GM19397 (cell line): ENCODE data around the gene VPS37D.
"Not testable (repeated sequence)": the region's sequence is repeated elsewhere in the genome, so short reads cannot be mapped to it uniquely, and the experiment has no call there.

ENCODE experiments used
- ATAC-seq: cut with Tn5 transposase; IDR thresholded peaks from one replicate; pipeline ENCODE4 v1.9.1; 2021; ENCODE audit warnings: mild to moderate bottlenecking, moderate library complexity; ENCODE audit not compliant: unreplicated experiment

Gene VPS37D, protein sequence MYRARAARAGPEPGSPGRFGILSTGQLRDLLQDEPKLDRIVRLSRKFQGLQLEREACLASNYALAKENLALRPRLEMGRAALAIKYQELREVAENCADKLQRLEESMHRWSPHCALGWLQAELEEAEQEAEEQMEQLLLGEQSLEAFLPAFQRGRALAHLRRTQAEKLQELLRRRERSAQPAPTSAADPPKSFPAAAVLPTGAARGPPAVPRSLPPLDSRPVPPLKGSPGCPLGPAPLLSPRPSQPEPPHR

DNA sequence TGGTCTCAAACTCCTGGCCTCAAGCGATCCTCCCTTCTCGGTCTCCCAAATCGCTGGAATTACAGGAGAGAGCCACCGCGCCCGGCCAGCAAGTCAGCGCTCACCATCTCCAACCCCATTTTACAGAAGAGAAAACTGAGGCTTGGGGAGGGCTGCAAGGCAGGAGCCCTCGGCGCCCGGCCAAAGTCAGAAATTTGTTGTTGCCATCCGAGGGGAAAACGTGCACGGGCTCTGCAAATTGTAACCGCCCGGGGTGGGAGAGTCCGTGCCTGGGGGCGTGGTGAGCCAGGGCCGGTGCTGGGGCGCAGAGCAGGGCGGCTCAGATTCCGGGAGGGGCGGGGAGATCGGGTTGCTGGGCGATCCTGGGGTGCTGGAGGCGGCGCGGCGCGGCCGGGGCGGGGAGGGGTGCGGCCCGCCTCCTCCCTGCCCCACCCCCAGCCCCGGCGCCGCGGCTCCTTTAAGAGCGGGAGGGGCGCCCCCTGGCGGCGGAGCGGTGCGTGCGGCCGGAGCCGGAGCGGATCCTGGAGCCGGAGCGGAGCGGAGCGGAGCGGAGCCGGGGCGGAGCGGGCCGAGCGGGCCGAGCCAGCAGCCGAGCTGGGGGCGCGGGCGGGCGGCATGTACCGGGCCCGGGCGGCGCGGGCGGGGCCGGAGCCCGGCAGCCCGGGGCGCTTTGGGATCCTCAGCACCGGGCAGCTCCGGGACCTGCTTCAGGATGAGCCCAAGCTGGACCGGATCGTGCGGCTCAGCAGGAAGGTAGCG lies at the start of gene VPS37D:
Gene VPS37D, plus strand, starts transcription at position 488 of the 759 bp plus-strand sequence. Its CDS starts 128 bp downstream, at position 616.
- ATAC-seq = peak; percentile 90

DNA sequence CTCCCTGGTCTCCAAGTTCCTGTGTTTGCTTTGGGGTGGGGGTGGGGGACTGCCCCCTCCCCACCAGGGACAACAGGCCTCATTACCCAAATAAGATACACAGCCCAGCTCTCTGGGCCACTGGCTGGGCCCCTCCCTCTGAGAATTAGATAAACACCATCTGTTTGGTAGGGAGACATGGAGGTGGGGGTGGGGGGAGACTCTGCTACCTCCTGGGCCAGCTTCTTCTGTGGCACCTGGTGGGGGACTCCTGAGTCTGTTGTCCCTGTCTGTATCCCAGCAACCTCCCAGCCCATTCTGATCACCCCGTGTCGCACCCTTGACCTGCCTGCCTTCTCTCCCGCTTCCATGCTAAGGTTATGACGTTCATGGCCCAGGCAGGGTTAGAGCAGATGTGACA lies 49.1 kb upstream of the VPS37D start:
- no peak for ATAC-seq

DNA sequence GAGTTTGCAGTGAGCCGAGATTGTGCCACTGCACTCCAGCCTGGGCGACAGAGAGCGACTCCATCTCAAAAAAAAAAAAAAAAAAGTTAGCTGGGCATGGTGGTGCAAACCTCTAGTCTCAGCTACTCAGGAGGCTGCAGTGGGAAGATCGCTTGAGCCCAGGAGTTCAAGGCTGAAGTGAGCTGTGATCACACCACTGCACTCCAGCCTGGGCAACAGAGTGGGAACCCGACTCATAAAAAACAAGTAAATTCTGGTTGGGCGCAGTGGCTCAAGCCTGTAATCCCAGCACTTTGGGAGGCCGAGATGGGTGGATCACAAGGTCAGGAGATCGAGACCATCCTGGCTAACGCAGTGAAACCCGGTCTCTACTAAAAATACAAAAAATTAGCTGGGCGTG lies 48.2 kb upstream of the VPS37D start:
- not testable (repeated sequence) for ATAC-seq

DNA sequence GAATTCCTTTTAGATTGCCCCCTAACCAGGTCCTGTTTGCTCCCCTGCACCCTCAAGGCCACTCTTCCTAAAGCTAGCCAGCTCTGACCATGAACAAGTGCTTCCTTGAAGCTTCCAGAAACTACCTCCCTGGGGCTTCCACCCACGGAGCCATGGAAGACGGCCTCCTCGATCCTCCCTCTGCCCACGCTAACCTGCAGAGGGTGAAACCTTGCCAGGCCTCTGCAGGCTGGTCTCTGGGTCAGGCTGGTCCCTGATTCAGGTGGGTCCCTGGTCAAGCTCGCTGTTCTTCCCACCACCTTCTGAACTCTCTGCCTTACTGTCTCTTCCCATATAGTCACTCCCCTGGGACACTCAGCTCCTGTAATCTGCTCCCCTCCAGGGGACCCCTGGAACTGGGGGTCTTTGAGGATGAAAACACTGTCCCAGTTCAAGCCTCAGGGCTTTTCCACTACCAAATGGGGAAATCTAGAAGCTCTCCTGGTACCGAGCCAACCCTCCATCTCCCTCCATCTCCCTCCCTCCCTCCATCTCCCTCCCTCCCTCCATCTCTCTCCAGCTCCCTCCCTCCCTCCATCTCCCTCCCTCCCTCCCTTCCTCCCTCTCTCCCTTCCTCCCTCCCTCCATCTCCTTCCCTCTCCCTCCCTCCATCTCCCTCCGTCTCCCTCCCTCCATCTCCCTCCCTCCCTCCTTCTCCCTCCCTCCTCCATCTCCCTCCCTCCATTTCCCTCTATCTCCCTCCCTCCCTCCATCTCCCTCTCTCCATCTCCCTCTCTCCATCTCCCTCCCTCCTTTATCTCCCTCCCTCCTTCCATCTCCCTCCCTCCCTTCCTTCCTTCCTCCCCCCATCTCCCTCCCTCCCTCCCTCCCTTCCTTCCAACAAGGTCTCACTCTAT lies 46.2 kb upstream of the VPS37D start:
- ATAC-seq = no peak

DNA sequence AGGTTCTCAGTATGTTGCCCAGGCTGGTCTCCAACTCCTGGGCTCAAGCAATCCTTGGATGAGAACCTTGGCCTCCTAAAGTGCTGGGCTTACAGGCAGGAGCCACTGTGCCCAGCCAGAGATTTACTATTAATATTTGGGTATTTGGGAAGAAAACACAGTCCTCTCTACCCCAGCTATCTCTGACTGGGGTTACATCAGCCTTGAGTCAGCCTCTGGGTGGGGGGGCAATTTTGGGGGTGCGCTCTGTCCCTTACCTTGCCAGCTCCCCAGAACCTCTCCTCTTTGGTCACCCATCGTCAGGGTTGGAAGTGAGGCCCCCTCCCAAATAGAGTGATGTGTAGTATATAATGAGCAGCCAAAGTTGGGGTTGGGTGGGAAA lies 45.1 kb upstream of the VPS37D start:
- ATAC-seq = no peak

DNA sequence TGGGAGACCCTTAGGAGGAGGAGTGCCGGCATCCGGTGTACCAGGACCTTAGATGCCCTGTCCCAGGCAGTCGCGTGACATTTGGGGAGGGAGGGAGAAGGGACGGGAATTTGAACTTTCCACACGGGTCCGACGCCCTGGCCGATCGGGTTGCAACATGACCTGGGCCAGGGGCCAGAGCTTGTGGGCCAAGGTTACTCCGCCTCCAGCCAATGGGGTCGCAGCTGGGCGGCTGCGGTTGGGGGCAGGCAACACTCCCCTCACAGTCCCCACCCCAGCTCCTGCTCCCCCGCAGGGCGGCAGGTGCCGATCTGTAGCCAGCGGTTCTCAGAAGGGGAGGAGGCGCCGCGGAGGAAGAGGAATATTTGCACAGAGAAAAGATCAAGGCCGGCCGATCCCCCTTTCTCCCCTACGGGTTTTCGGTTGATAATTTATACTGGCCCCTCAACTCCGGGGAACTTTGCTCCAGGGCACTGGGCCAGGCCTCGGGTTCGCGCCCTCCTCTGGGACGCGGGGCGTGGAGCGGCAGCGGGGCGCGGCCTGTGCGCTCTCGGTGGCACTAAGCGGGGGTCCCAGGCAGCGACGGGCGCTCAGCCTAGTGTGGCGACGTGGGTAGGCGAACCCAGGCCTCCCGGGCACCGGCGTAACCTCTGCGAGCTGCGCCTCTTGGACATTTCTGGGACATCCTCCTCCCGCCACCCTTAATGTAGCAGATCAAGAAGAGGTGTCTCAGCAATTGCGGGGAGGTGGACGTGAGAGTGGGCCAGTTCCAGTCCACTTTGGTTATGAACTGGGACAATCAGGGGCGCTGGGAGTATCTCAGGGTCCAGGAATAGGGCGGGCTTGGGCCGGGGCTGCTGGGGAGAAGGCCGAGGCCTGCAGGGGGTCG lies 44.5 kb upstream of the VPS37D start:
- no peak for ATAC-seq

DNA sequence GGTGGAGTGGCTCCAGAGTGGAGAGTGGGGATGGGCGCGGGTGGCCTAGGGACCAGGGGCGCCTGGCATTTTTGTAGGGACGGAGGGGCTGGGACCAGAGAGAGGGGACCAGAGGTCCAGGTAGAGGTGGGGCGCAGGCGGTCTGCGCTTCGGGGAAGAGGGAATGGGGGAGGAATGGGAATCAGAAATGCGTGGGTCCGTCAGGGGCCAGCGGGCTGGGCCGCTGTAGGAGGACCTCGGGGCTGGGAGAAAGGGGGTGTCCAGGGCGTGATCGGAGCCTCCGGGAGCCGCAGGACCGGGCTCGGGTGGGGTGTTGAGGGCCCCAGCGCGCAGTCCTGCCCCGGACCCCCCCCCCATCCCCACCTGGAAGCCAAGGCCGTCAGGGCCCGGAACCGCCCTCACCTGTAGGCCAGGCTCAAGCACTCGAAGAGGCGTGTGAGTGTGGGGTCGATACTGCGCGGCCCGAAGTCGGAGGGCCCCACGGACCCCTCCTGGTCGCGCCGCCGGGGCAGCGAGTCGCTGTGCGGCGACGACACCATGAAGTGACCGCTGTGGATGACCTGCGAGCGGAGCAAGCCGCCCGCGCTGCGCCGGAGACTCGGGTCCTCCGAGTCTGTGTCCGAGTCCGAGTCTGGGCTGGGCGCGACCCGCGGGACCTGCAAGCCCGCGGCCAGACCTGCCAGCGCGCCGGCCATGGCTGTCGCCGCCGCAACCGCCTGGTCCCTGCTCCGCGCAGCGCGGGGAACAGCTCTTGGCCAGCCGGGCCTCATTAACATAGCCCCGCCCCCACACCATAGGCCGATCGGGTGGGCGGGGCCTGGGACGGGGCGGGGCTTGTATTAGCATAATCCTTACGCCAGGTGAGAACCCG lies 43.6 kb upstream of the VPS37D start, which contains the start of gene MLXIPL:
Gene MLXIPL, minus strand, starts transcription at position 725 of the 871 bp plus-strand sequence. Its CDS starts 30 bp downstream, at position 695.
- ATAC-seq = no peak

DNA sequence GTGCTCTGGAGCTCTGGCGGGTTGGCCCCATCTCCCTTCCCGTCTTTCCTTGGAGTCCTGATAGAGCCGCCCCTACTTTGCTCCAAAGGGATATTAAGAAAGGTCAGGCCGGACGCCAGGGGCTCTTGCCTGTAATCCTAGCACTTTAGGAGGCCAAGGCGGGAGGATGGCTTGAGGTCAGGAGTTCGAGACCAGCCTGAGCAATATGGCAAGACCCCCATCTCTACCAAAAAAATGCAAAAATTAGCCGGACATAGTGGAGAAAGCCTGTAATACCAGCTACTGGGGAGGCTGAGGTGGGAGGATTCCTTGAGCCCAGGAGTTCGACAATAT lies 43.0 kb upstream of the VPS37D start:
- ATAC-seq = no peak

DNA sequence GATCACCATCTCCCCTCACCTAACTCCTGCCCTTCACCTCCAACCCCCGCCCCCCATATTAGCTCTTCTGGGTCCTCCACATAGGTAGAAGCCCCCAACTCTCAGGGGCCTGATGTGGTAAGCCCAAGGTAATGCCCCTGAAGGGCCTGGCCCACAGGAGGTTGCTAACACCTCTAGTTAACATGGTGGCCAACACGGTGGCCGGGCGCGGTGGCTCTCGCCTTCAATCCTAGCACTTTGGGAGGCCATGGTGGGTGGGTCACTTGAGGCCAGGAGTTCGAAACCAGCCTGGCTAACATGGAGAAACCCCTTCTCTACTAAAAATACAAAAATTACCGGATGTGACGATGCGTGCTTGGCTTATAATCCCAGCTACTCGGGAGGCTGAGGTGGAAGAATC lies 42.4 kb upstream of the VPS37D start:
- ATAC-seq = no peak

DNA sequence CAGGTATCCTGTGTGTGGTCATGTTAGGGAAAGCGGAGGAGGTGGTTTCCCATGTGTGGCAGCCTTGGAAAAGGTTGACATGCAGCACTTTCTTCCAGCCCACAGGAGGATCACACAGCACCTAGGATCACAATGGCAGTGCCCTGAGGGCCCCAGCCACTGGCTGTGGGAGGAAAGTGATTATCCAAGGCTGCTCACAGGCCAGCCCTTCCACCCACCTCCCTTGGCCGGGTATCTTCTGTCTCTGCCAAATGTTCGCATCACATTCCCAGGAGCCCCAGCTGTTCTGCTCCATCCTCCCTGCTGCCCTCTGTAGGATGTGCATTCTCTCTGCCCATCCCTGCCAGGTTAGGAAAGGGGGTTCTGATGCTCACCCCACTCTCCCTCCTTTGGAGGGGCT lies 40.8 kb upstream of the VPS37D start:
- no peak for ATAC-seq

DNA sequence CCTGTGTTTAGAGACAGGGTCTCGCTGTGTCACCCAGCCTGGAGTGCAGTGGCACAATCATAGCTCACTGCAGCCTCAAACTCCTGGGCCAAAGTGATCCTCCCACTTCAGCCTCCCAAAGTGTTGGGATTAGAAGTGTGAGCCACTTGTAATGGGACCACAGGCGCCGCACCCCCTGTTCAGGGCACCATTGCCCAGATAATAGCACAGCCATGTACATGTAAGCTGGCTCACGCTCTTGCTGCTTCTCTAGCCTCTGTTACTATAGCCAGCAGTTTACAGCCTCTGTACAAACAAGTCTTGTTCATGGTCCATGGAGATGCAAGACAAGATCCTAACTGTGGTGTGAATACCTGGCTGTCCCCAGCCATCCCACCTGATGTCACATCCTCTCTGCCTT lies 39.1 kb upstream of the VPS37D start:
- no peak for ATAC-seq

DNA sequence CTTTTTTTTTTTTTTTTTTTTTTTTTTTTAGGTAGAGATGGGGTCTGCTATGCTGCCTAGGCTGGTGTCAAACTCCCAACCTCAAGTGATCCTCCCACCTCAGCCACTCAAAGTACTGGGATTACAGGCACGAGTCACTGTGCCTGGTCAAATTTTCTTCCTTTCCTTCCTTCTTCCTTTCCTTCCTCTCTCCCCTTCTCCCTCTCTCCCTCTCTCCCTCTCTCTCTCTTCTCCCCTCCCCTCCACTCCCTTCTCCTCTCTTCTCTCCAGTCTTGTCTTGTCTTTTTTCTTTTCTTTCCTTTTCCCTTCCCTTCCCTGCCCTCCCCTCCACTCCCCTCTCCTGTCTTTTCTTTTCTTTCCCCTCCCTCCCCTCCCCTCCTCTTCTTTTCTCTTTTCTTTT lies 36.1 kb upstream of the VPS37D start:
- ATAC-seq = no peak

DNA sequence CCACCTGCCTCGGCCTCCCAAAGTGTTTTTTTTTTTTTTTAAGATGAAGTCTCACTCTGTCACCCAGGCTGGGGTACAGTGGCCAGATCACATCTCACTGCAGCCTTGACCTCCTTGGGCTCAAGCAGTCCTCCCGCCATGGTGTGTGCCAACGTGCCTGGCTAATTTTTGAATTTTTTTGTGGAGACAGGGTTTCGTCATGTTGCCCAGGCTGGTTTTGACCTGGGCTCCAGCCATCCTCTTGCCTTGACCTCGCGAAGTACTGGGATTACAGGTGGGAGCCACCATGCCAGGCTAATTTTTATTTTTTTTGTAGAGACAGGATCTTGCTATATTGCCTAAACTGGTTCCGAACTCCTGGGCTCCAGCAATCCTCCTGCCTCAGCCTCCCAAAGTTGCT lies 34.3 kb upstream of the VPS37D start:
- no peak for ATAC-seq

DNA sequence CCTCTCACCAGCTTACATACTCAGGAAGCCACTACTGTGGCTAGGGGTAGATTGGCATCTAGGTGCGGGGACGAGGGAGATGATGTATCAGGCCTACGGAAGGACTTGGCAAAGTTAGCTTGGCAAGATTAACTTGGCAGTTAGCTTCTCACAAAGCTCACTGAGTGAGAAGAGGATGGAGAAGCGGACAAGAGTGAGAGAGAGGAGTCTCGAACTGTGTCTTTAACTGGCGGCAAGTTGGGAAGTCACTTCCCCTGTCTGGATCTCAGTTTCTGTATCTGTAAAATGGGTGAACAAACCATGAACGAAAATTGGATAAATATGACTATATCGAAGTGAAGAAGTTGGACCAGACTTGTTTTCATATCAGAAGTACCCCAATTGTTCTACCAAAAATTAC lies 33.8 kb upstream of the VPS37D start:
- ATAC-seq = no peak

DNA sequence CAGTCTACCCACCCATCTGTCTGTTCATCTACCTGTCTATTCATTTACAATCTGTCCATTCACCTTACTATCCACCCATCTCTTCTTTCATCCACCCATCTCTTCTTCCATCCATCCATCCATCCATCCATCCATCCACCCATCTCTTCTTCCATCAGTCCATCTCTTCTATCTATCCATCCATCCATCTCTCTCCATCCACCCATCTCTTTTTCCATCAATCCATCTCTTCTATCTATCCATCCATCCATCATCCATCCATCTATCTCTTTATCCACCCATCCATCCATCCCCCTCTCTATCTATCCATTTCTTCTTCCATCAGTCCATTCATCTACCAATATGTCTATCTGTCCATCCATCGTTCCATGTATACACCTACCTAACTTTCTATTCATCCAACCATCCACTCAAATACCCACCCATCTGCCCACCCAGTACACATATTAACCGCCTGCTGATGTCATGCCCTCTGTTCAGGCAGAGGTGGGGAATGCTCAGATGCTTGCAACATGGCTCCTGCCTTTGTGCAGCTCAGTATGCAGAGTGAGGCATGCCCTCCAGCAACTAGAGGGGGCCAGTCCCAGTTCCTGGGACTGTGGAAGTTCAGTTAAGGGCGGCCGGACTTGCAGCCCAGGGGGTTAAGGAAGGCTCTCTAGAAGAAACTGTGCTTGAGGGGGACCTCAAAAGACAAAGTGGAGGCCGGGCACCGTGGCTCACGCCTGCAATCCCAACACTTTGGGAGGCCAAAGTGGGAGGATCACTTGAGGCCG lies 32.0 kb upstream of the VPS37D start:
- no peak for ATAC-seq

DNA sequence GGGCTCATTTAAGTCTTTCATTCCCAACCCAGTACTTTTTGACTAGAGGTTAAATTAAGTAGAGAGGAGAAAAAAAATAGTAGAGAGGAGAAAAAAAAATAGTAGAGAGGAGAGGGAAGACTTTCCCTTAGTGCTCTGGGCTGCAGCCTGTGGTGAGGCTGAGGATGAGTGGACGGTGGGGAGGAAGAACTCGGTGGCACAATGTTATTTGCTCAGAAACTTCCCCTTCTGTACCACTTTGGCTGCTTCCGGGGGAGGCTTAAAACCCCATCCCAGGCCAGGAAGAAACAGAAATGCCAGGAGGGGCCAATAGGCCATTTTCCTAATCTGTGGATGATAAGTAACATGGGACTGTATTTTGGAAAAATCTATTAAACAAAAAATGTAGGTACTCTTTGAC lies 28.7 kb upstream of the VPS37D start:
- no peak for ATAC-seq

DNA sequence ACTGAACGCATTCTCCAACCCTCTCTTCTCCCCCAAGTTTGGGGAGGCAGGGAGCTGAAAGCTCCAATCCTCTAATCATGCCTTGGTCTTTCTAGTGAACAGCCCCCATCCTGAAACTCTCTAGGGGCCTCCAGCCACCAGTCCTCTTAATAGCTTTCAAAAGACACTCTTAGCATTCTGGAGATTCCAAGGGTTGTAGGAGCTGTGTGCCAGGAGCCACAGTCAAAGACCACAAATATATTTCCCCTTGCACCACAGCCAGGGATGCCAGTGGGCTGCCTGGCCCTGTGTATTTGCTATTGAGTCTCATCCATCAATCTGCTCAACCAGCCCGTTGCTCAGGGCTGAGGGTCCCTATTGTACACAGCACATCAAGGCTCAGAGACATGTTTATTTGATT lies 24.8 kb upstream of the VPS37D start:
- no peak for ATAC-seq

DNA sequence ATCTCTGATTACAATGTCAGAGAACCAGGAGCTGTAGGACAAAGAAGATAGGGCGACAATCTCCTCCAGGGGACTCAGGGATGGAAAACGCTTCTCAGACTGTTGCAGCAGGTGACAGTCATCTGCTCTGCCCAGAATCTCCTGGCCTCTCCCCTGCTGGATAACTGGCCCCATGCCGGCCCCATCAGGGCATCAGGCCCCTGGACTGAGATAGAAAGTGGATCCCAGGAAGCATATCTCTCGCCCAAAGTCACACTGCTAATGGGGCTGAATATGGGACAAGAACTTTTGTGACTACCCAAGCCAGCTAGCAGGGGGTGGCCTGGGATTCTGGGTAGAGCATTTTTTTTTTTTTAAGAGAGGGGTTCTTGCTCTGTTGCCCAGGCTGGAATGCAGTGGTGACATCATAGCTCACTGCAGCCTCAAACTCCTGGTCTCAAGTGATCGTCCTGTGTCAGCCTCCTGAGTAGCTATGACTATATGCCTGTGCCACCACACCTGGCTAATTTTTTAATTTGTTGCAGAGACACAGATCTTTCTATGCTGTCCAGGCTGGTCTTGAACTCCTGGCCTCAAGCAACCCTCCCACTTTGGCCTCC lies 22.8 kb upstream of the VPS37D start:
- no peak for ATAC-seq
